ENCODE data around the gene NUDC. TPM values are rescaled to one million over a fixed set of nuclear protein-coding genes. Genes with fewer than 3 reads are reported as not detected.

Gene NUDC
- total and polyA plus RNA-seq, 2 of the 4 experiments (the other 2 are of a cell fraction), result 34.8 to 89.8 TPM

DNA sequence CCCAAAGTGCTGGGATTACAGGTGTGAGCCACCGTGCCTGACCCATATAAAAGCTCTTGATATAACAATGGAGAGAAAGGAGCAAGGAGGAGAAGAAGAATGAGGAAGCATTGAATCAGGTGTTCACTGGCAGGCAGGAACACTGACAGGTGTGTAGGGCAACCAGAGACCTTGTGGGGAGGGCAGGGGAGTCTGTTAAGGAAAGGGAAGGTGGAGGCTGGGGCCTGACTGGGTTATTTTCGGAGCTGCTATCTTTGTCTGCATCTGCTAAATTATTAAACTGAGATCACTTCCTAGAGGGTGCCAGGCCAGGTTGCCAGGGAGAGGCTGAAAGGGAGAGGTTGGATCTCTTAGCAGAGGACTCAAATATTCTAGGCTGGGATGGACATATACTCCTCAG lies 65.1 kb downstream of the NUDC start:
- Histone ChIP-seq H3K27me3 (ENCODE audit: control insufficient read depth, insufficient read depth, low read length) (no peaks in the 10 kb centered on the region), H3K36me3 (ENCODE audit: control insufficient read depth, insufficient read depth, low read length) (no peaks in the 10 kb centered on the region), H2AK9ac (replicated peaks; ENCODE audit: low read depth, low read length, poor library complexity) (no peak overlapping the region), H2BK15ac (ENCODE audit: low read depth, low read length) (no peak overlapping the region), H3K56ac (ENCODE audit: extremely low read depth, insufficient read depth, low read length) (no peak overlapping the region), H2AK5ac (ENCODE audit: low read depth, low read length) (peak overlapping the region; percentile 20; the same call in 1 of the 2 replicates), H3K9me1 (ENCODE audit: insufficient read depth, low read length) (peaks cover 11% of the 10 kb centered on the region), H3K4me3 (ENCODE audit: insufficient read depth, low read depth, low read length) (no peak overlapping the region), H2BK5ac (ENCODE audit: low read depth, low read length, poor library complexity, severe bottlenecking) (no peak overlapping the region), H3K4ac (ENCODE audit: low read depth, low read length) (no peak overlapping the region), H3K79me1 (ENCODE audit: low read depth in 1 of 2, low read length in 2 of 2) (no peaks in the 10 kb centered on the region), H2AFZ (replicated peaks; ENCODE audit: low read length, poor library complexity) (no peak overlapping the region), H4K5ac (ENCODE audit: low read depth, low read length) (no peak overlapping the region), H3K9me3 (ENCODE audit: control insufficient read depth, insufficient read depth, low read length) (no peaks in the 10 kb centered on the region), H3K23ac (ENCODE audit: low read depth, low read length) (no peak overlapping the region), H3K18ac (ENCODE audit: low read depth, low read length) (no peak overlapping the region), H3K14ac (replicated peaks; ENCODE audit: low read depth, low read length) (no peak overlapping the region), H3K9ac (ENCODE audit: low read depth, low read length) (no peak overlapping the region), H3K27ac (ENCODE audit: insufficient read depth, low read length) (no peak overlapping the region), H2BK20ac (ENCODE audit: low read depth, low read length) (0 out of 2 replicates have a peak overlapping the region, but pooled peaks have one; percentile 32), H2BK120ac (ENCODE audit: low read depth, low read length) (no peak overlapping the region), H3K4me1 (ENCODE audit: control insufficient read depth, insufficient read depth, low read length) (peaks cover 11% of the 10 kb centered on the region), H4K8ac (ENCODE audit: low read depth in 2 of 2, low read length in 2 of 2) (no peak overlapping the region), H4K91ac (ENCODE audit: insufficient read depth, low read depth, low read length) (no peak overlapping the region), H4K20me1 (ENCODE audit: insufficient read depth, low read length) (no peaks in the 10 kb centered on the region), H3K4me2 (ENCODE audit: low read depth, low read length) (no peak overlapping the region)
- 86% methylated on average over 1 of the region's 2 CpGs; no CpG with 5 or more reads in 1 of the 2 experiments for WGBS, 2 experiments (ENCODE audit: extremely low coverage in 2 of 2, insufficient read length in 1 of 2)
- ATAC-seq (ENCODE audit: low read depth) (no peak), DNase-seq (no peak)
- in situ Hi-C loops (cut with MboI; ENCODE audit: low sequenced_read_pairs), result no loop called here
- ChIA-PET POLR2A (ENCODE audit: unreplicated experiment) (no interaction called here), CTCF (interaction anchor here (1.5 kb wide), 1 partner anchor 9 kb away, joined by 4 read pairs; no protein-coding TSS in a partner anchor)
- dilution Hi-C loops (cut with HindIII; ENCODE audit: low sequenced_read_pairs, unreplicated experiment), result no loop called here
- BruUV-seq (replicated peaks), result no TSS peak
- TF ChIP-seq NFE2L2 (IDR thresholded peaks at IDR 0.05; ENCODE audit: low read depth, low read length) (no peak), CEBPB (IDR thresholded peaks at IDR 0.05; ENCODE audit: low read depth, low read length) (no peak), MAZ (IDR thresholded peaks at IDR 0.05; ENCODE audit: borderline replicate concordance, low read depth, low read length) (no peak), RCOR1 (IDR thresholded peaks at IDR 0.05; ENCODE audit: insufficient replicate concordance, low read length) (no peak), RFX5 (IDR thresholded peaks at IDR 0.05; ENCODE audit: low read depth, low read length) (no peak), CHD1 (IDR thresholded peaks at IDR 0.05; ENCODE audit: low read depth, low read length) (no peak), BHLHE40 (IDR thresholded peaks at IDR 0.05; ENCODE audit: low read depth, low read length) (no peak), RAD21 (IDR thresholded peaks at IDR 0.05; ENCODE audit: low read length) (no peak), FOS (IDR thresholded peaks at IDR 0.05; ENCODE audit: low read depth, low read length) (no peak), POLR2A (IDR thresholded peaks at IDR 0.05; ENCODE audit: low read depth, low read length) (no peak), SMC3 (IDR thresholded peaks at IDR 0.05; ENCODE audit: low read depth, low read length) (no peak), MXI1 (IDR thresholded peaks at IDR 0.05; ENCODE audit: borderline replicate concordance, low read depth, low read length) (no peak), MAFK (IDR thresholded peaks at IDR 0.05; ENCODE audit: low read depth, low read length) (no peak)
- TF ChIP-seq, protein P1, sequence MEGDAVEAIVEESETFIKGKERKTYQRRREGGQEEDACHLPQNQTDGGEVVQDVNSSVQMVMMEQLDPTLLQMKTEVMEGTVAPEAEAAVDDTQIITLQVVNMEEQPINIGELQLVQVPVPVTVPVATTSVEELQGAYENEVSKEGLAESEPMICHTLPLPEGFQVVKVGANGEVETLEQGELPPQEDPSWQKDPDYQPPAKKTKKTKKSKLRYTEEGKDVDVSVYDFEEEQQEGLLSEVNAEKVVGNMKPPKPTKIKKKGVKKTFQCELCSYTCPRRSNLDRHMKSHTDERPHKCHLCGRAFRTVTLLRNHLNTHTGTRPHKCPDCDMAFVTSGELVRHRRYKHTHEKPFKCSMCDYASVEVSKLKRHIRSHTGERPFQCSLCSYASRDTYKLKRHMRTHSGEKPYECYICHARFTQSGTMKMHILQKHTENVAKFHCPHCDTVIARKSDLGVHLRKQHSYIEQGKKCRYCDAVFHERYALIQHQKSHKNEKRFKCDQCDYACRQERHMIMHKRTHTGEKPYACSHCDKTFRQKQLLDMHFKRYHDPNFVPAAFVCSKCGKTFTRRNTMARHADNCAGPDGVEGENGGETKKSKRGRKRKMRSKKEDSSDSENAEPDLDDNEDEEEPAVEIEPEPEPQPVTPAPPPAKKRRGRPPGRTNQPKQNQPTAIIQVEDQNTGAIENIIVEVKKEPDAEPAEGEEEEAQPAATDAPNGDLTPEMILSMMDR (conservative IDR thresholded peaks at IDR 0.05; ENCODE audit: low read depth, low read length), result no peak
- TF ChIP-seq, protein P2, sequence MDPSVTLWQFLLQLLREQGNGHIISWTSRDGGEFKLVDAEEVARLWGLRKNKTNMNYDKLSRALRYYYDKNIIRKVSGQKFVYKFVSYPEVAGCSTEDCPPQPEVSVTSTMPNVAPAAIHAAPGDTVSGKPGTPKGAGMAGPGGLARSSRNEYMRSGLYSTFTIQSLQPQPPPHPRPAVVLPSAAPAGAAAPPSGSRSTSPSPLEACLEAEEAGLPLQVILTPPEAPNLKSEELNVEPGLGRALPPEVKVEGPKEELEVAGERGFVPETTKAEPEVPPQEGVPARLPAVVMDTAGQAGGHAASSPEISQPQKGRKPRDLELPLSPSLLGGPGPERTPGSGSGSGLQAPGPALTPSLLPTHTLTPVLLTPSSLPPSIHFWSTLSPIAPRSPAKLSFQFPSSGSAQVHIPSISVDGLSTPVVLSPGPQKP (IDR thresholded peaks at IDR 0.05; ENCODE audit: borderline replicate concordance, low read depth, low read length), result no peak
- TF ChIP-seq, protein P3, sequence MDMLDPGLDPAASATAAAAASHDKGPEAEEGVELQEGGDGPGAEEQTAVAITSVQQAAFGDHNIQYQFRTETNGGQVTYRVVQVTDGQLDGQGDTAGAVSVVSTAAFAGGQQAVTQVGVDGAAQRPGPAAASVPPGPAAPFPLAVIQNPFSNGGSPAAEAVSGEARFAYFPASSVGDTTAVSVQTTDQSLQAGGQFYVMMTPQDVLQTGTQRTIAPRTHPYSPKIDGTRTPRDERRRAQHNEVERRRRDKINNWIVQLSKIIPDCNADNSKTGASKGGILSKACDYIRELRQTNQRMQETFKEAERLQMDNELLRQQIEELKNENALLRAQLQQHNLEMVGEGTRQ (IDR thresholded peaks at IDR 0.05; ENCODE audit: low read depth, low read length), result no peak
- intact Hi-C loops (cut with micrococcal nuclease), result no loop called here

Data from IMR-90 (cell line).